Panc1 (cell line): ENCODE results near the gene PDE6A.
"Not testable (repeated sequence)": the region's sequence is repeated elsewhere in the genome, so short reads cannot be mapped to it uniquely, and the experiment has no call there.

Source experiments
- POLR2AphosphoS5 ChIP-seq: IDR thresholded peaks from 2 replicates; pipeline ENCODE4 v1.6.1; 2012; ENCODE audit warnings: mild to moderate bottlenecking, low read depth, low read length, moderate library complexity
- SIN3A ChIP-seq: IDR thresholded peaks from 2 replicates; pipeline ENCODE4 v1.6.1; 2012; ENCODE audit warnings: low read depth, mild to moderate bottlenecking, low read length, moderate library complexity, borderline replicate concordance; ENCODE audit not compliant: insufficient read depth
- TF ChIP-seq, protein P1 (sequence below): fragments of 450-650 bp; IDR thresholded peaks from 2 replicates; pipeline ENCODE4 v1.5.1; 2017; ENCODE audit warnings: mild to moderate bottlenecking
- TF ChIP-seq, protein P2 (sequence below), 2 experiments: IDR thresholded peaks; 2 replicates each; pipeline ENCODE4 v1.6.1; 2011 to 2012; ENCODE audit warnings: low read depth in 2 of 2, control low read depth in 1 of 2, low read length in 1 of 2, mild to moderate bottlenecking in 1 of 2, moderate library complexity in 1 of 2; ENCODE audit not compliant: insufficient read depth in 1 of 2

DNA sequence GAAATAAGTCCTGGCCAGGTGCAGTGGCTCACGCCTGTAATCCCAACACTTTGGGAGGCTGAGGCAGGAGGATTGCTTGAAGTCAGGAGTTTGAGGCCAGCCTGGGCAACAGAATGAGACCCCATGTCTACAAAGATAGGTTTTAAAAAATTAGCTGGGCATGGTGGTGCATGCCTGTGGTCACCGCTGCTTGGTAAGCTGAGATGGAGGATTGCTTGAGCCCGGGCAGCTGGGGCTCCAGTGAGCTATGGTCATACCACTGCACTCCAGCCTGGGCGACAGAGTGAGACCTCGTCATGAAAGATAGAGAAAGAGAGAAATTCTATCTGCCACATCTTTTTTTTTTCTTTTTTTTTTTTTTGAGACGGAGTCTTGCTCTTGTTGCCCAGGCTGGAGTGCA, 86.1 kb downstream of the PDE6A start:
- TF ChIP-seq POLR2AphosphoS5, SIN3A: not testable (repeated sequence)
- TF ChIP-seq, protein P1, sequence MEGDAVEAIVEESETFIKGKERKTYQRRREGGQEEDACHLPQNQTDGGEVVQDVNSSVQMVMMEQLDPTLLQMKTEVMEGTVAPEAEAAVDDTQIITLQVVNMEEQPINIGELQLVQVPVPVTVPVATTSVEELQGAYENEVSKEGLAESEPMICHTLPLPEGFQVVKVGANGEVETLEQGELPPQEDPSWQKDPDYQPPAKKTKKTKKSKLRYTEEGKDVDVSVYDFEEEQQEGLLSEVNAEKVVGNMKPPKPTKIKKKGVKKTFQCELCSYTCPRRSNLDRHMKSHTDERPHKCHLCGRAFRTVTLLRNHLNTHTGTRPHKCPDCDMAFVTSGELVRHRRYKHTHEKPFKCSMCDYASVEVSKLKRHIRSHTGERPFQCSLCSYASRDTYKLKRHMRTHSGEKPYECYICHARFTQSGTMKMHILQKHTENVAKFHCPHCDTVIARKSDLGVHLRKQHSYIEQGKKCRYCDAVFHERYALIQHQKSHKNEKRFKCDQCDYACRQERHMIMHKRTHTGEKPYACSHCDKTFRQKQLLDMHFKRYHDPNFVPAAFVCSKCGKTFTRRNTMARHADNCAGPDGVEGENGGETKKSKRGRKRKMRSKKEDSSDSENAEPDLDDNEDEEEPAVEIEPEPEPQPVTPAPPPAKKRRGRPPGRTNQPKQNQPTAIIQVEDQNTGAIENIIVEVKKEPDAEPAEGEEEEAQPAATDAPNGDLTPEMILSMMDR, result not testable (repeated sequence)
- TF ChIP-seq, protein P2, sequence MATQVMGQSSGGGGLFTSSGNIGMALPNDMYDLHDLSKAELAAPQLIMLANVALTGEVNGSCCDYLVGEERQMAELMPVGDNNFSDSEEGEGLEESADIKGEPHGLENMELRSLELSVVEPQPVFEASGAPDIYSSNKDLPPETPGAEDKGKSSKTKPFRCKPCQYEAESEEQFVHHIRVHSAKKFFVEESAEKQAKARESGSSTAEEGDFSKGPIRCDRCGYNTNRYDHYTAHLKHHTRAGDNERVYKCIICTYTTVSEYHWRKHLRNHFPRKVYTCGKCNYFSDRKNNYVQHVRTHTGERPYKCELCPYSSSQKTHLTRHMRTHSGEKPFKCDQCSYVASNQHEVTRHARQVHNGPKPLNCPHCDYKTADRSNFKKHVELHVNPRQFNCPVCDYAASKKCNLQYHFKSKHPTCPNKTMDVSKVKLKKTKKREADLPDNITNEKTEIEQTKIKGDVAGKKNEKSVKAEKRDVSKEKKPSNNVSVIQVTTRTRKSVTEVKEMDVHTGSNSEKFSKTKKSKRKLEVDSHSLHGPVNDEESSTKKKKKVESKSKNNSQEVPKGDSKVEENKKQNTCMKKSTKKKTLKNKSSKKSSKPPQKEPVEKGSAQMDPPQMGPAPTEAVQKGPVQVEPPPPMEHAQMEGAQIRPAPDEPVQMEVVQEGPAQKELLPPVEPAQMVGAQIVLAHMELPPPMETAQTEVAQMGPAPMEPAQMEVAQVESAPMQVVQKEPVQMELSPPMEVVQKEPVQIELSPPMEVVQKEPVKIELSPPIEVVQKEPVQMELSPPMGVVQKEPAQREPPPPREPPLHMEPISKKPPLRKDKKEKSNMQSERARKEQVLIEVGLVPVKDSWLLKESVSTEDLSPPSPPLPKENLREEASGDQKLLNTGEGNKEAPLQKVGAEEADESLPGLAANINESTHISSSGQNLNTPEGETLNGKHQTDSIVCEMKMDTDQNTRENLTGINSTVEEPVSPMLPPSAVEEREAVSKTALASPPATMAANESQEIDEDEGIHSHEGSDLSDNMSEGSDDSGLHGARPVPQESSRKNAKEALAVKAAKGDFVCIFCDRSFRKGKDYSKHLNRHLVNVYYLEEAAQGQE (IDR thresholded peaks at IDR 0.05; ENCODE audit: insufficient read depth in 1 of 2, low read depth in 2 of 2, low read length in 1 of 2), result not testable (repeated sequence)
